NCI-H2029 (cell line): ENCODE results near the gene GLI3.

Source experiments
- DNase-seq: peaks from one replicate; lab custom pipeline; 2025; lab: John Stamatoyannopoulos, UW

The GLI3 gene

GRCh38 chr7:42082144-42082543 is 154.9 kb downstream of the GLI3 start:
- DNase-seq = no peak

GRCh38 chr7:42081671-42082070 is 155.3 kb downstream of the GLI3 start:
- DNase-seq = no peak

GRCh38 chr7:42080841-42081586 is 156.0 kb downstream of the GLI3 start:
- no peak for DNase-seq

GRCh38 chr7:42077271-42078135 is 159.5 kb downstream of the GLI3 start:
- no peak for DNase-seq

- DNase-seq = no peak
Observed at GRCh38 chr7:42076870-42077269, 160.1 kb downstream of the GLI3 start.

GRCh38 chr7:42075418-42075817 is 161.6 kb downstream of the GLI3 start:
- DNase-seq = no peak

- no peak for DNase-seq
Observed at GRCh38 chr7:42074076-42074475, 162.9 kb downstream of the GLI3 start.

- no peak for DNase-seq
Observed at GRCh38 chr7:42071372-42072261, 165.4 kb downstream of the GLI3 start.

GRCh38 chr7:42070068-42070467 is 166.9 kb downstream of the GLI3 start:
- no peak for DNase-seq

- no peak for DNase-seq
Observed at GRCh38 chr7:42069590-42069989, 167.4 kb downstream of the GLI3 start.

- DNase-seq = no peak
Observed at GRCh38 chr7:42068554-42069280, 168.3 kb downstream of the GLI3 start.

GRCh38 chr7:42065942-42066341 is 171.1 kb downstream of the GLI3 start:
- DNase-seq = no peak

GRCh38 chr7:42065015-42065414 is 172.0 kb downstream of the GLI3 start:
- DNase-seq = no peak

GRCh38 chr7:42064534-42064933 is 172.5 kb downstream of the GLI3 start:
- DNase-seq = no peak

GRCh38 chr7:42059275-42059674 is 177.7 kb downstream of the GLI3 start:
- no peak for DNase-seq

GRCh38 chr7:42057331-42057730 is 179.7 kb downstream of the GLI3 start:
- no peak for DNase-seq

GRCh38 chr7:42055171-42055570 is 181.8 kb downstream of the GLI3 start:
- DNase-seq = no peak

- DNase-seq = no peak
Observed at GRCh38 chr7:42053834-42054233, 183.2 kb downstream of the GLI3 start.

- no peak for DNase-seq
Observed at GRCh38 chr7:42049761-42050160, 187.2 kb downstream of the GLI3 start.

- DNase-seq = no peak
Observed at GRCh38 chr7:42046483-42046882, 190.5 kb downstream of the GLI3 start.

- DNase-seq = no peak
Observed at GRCh38 chr7:42045961-42046360, 191.0 kb downstream of the GLI3 start.

GRCh38 chr7:42039921-42040320 is 197.1 kb downstream of the GLI3 start:
- DNase-seq = no peak
